ENCODE data around the gene SORT1. TPM values are rescaled to one million over a fixed set of nuclear protein-coding genes. Genes with fewer than 3 reads are reported as not detected.

The SORT1 gene
- total and polyA plus RNA-seq, 2 of the 4 experiments (the other 2 are of a cell fraction), result 15.8 to 16.7 TPM

- TF ChIP-seq RCOR1 (IDR thresholded peaks at IDR 0.05; ENCODE audit: insufficient replicate concordance, low read length) (no peak), POLR2A (IDR thresholded peaks at IDR 0.05; ENCODE audit: low read depth, low read length) (no peak), BHLHE40 (IDR thresholded peaks at IDR 0.05; ENCODE audit: low read depth, low read length) (no peak), SMC3 (IDR thresholded peaks at IDR 0.05; ENCODE audit: low read depth, low read length) (no peak), RAD21 (IDR thresholded peaks at IDR 0.05; ENCODE audit: low read length) (no peak), MAFK (IDR thresholded peaks at IDR 0.05; ENCODE audit: low read depth, low read length) (no peak), USF2 (IDR thresholded peaks at IDR 0.05; ENCODE audit: low read depth, low read length) (no peak), CTCF (conservative IDR thresholded peaks at IDR 0.05; ENCODE audit: low read depth, low read length) (no peak), MAZ (IDR thresholded peaks at IDR 0.05; ENCODE audit: borderline replicate concordance, low read depth, low read length) (no peak), CEBPB (IDR thresholded peaks at IDR 0.05; ENCODE audit: low read depth, low read length) (no peak), MXI1 (IDR thresholded peaks at IDR 0.05; ENCODE audit: borderline replicate concordance, low read depth, low read length) (no peak), NFE2L2 (IDR thresholded peaks at IDR 0.05; ENCODE audit: low read depth, low read length) (no peak), FOS (IDR thresholded peaks at IDR 0.05; ENCODE audit: low read depth, low read length) (no peak), ELK1 (IDR thresholded peaks at IDR 0.05; ENCODE audit: borderline replicate concordance, low read depth, low read length) (no peak), CHD1 (IDR thresholded peaks at IDR 0.05; ENCODE audit: low read depth, low read length) (no peak)
- no peak overlapping the region for H3K56ac ChIP-seq (ENCODE audit: extremely low read depth, insufficient read depth, low read length)
- no peak overlapping the region for H3K27ac ChIP-seq (ENCODE audit: insufficient read depth, low read length)
- peaks cover 2% of the 10 kb centered on the region; the same call in 1 of the 2 replicates for H3K9me1 ChIP-seq (ENCODE audit: insufficient read depth, low read length)
- H3K14ac ChIP-seq (replicated peaks; ENCODE audit: low read depth, low read length), result no peak overlapping the region
- H3K4me3 ChIP-seq (ENCODE audit: insufficient read depth, low read depth, low read length), result no peak overlapping the region
- H3K4me1 ChIP-seq (ENCODE audit: control insufficient read depth, insufficient read depth, low read length), result no peaks in the 10 kb centered on the region
- H3K27me3 ChIP-seq (ENCODE audit: control insufficient read depth, insufficient read depth, low read length), result no peaks in the 10 kb centered on the region
- POLR2A ChIA-PET (ENCODE audit: unreplicated experiment), result no interaction called here
- no peak overlapping the region for H2AK5ac ChIP-seq (ENCODE audit: low read depth, low read length)
- H3K9me3 ChIP-seq (ENCODE audit: control insufficient read depth, insufficient read depth, low read length), result no peaks in the 10 kb centered on the region
- BruUV-seq (replicated peaks), result no TSS peak
- WGBS, 2 experiments (ENCODE audit: extremely low coverage in 2 of 2, insufficient read length in 1 of 2), result no CpG with 5 or more reads among the region's 4 CpGs
- CTCF ChIA-PET, result no interaction called here
- ATAC-seq (ENCODE audit: low read depth), result no peak
- no peak overlapping the region for H3K23ac ChIP-seq (ENCODE audit: low read depth, low read length)
- H4K91ac ChIP-seq (ENCODE audit: insufficient read depth, low read depth, low read length), result no peak overlapping the region
- in situ Hi-C loops (cut with MboI; ENCODE audit: low sequenced_read_pairs), result no loop called here
- peaks cover 22% of the 10 kb centered on the region for H3K36me3 ChIP-seq (ENCODE audit: control insufficient read depth, insufficient read depth, low read length)
- H2BK20ac ChIP-seq (ENCODE audit: low read depth, low read length), result no peak overlapping the region
- H2AFZ ChIP-seq (replicated peaks; ENCODE audit: low read length, poor library complexity), result no peak overlapping the region
- H2BK15ac ChIP-seq (ENCODE audit: low read depth, low read length), result no peak overlapping the region
- intact Hi-C loops (cut with micrococcal nuclease), result loop anchor here (5.0 kb wide), 1 partner anchor 38 kb away; no protein-coding TSS in a partner anchor
- no peak overlapping the region for H3K4me2 ChIP-seq (ENCODE audit: low read depth, low read length)
- H4K20me1 ChIP-seq (ENCODE audit: insufficient read depth, low read length), result no peaks in the 10 kb centered on the region
- H4K5ac ChIP-seq (ENCODE audit: low read depth, low read length), result no peak overlapping the region
- H2BK5ac ChIP-seq (ENCODE audit: low read depth, low read length, poor library complexity, severe bottlenecking), result no peak overlapping the region
- H3K18ac ChIP-seq (ENCODE audit: low read depth, low read length), result no peak overlapping the region
- no peak overlapping the region for H3K9ac ChIP-seq (ENCODE audit: low read depth, low read length)
- no peak overlapping the region for H4K8ac ChIP-seq (ENCODE audit: low read depth in 2 of 2, low read length in 2 of 2)
- H3K79me1 ChIP-seq (ENCODE audit: low read depth in 1 of 2, low read length in 2 of 2), result 0 out of 4 replicates have a peak, but pooled peaks cover 0 to 6% of the 10 kb centered on the region in 2 experiments
- no peak for DNase-seq
- dilution Hi-C loops (cut with HindIII; ENCODE audit: low sequenced_read_pairs, unreplicated experiment), result no loop called here
- H2AK9ac ChIP-seq (replicated peaks; ENCODE audit: low read depth, low read length, poor library complexity), result no peak overlapping the region
- H2BK120ac ChIP-seq (ENCODE audit: low read depth, low read length), result no peak overlapping the region
- no peak overlapping the region for H3K4ac ChIP-seq (ENCODE audit: low read depth, low read length)
Measured at GRCh38 chr1:109350182-109350581, 47.5 kb downstream of the SORT1 start.
